K562 (cell line): ENCODE data around the gene KRTAP4-11. TPM values are rescaled to one million over a fixed set of nuclear protein-coding genes. Genes with fewer than 3 reads are reported as not detected.

Experiments
- ATAC-seq: fragments of 200-7000 bp; cut with Tn5 transposase; 3 replicates; pipeline ENCODE4 v1.9.1; 2020; ENCODE audit warnings: moderate library complexity
- BruUV-seq: library from RNA; stranded (reverse); fragments of 400-500 nt; replicated peaks from 2 replicates; lab custom pipeline; 2021; lab: Mats Ljungman, UMichigan
- CTCF ChIA-PET: fragments of 300-600 bp; formaldehyde crosslinking; extraction: SDS; loops from one replicate; lab custom pipeline; 2021; ENCODE audit warnings: low intra/inter-chr PET ratio; lab: Yijun Ruan, JAX
- POLR2A ChIA-PET: fragments of 300-600, 350-650 bp; sonication (Branson Sonifier 250); formaldehyde crosslinking; extraction: SDS; loops from one replicate; lab custom pipeline; 2021; ENCODE audit warnings: antibody characterized with exemption, inconsistent platforms; lab: Yijun Ruan, JAX
- DNase-seq, 4 experiments: peaks; one replicate each; pipeline versions ENCODE4 v3.0.0 to v3.0.0-alpha.2; 2011 to 2018; ENCODE audit warnings: low spot score in 3 of 4, mixed read lengths in 3 of 4; ENCODE audit errors: extremely low read depth in 1 of 4
- FAIRE-seq: peaks from 2 replicates; lab custom pipeline; 2011; peaks lifted over from hg19 to GRCh38; lab: Jason Lieb, UNC
- H2AFZ ChIP-seq: 2 replicates; pipeline ENCODE4 v1.6.0; 2011; ENCODE audit warnings: low read depth, low read length, control low read depth, inconsistent platforms
- H3K27ac ChIP-seq: fragments of 200-600 bp; 3 replicates; pipeline ENCODE4 v1.8.0; 2011; ENCODE audit warnings: low read depth, mild to moderate bottlenecking, control low read depth, inconsistent platforms, low read length, moderate library complexity, mixed read lengths; ENCODE audit errors: extremely low read depth
- H3K27me3 ChIP-seq, 2 experiments: fragments of 300-600 bp in 1 of 2; 2 replicates in 1 of 2; 3 replicates in 1 of 2; pipeline versions ENCODE4 v1.6.0 to v1.8.0; 2011; ENCODE audit warnings: inconsistent platforms in 2 of 2, low read length in 2 of 2, mild to moderate bottlenecking in 1 of 2, mixed read lengths in 1 of 2, moderate library complexity in 1 of 2; ENCODE audit not compliant: control insufficient read depth in 2 of 2, insufficient read depth in 2 of 2
- H3K36me3 ChIP-seq: fragments of 300-600 bp; 3 replicates; pipeline ENCODE4 v1.8.0; 2011; ENCODE audit warnings: mild to moderate bottlenecking, low read length, inconsistent platforms; ENCODE audit not compliant: control insufficient read depth, insufficient read depth
- H3K4me1 ChIP-seq, 2 experiments: fragments of 200-600 bp in 1 of 2; replicated peaks in 1 of 2; 2 replicates in 1 of 2; 3 replicates in 1 of 2; pipeline versions ENCODE4 v1.5.1 to v1.8.0; 2011; ENCODE audit warnings: inconsistent platforms in 2 of 2, low read length in 2 of 2, mild to moderate bottlenecking in 1 of 2, mixed read lengths in 1 of 2, moderate library complexity in 1 of 2; ENCODE audit not compliant: control insufficient read depth in 2 of 2, insufficient read depth in 2 of 2
- H3K4me2 ChIP-seq: 2 replicates; pipeline ENCODE4 v1.6.1; 2011; ENCODE audit warnings: low read length, control low read depth, inconsistent platforms, mixed read lengths; ENCODE audit not compliant: insufficient read depth
- H3K4me3 ChIP-seq: fragments of 200-600 bp; sonication (generic), shearing (Covaris generic); 2 replicates; pipeline ENCODE4 v1.5.1; 2016; ENCODE audit warnings: control low read depth, inconsistent platforms
- H3K79me2 ChIP-seq: fragments of 200-600 bp; 3 replicates; pipeline ENCODE4 v1.8.0; 2011; ENCODE audit warnings: low read length, inconsistent platforms; ENCODE audit not compliant: control insufficient read depth, insufficient read depth
- H3K9ac ChIP-seq, 2 experiments: 2 replicates each; pipeline versions ENCODE4 v1.6.0 to v1.6.1; 2011; ENCODE audit warnings: low read depth in 2 of 2, low read length in 2 of 2, control low read depth in 1 of 2, inconsistent platforms in 1 of 2, mild to moderate bottlenecking in 1 of 2, mixed read lengths in 1 of 2; ENCODE audit not compliant: insufficient read depth in 1 of 2
- H3K9me1 ChIP-seq: one replicate; pipeline ENCODE4 v1.6.0; 2011; ENCODE audit warnings: inconsistent platforms, mild to moderate bottlenecking, low read length, moderate library complexity; ENCODE audit not compliant: control insufficient read depth, insufficient read depth
- H3K9me3 ChIP-seq: replicated peaks from 2 replicates; pipeline ENCODE4 v1.5.1; 2011; ENCODE audit warnings: low read depth, low read length, inconsistent platforms; ENCODE audit not compliant: control insufficient read depth, insufficient read depth
- H4K20me1 ChIP-seq: replicated peaks from 2 replicates; pipeline ENCODE4 v1.6.1; 2011; ENCODE audit warnings: low read length, inconsistent platforms, mixed read lengths; ENCODE audit not compliant: control insufficient read depth, insufficient read depth
- CREB3L1 ChIP-seq: fragments of 450-650 bp; IDR thresholded peaks from 2 replicates; pipeline ENCODE4 v1.6.1; 2014; ENCODE audit warnings: low read depth, mild to moderate bottlenecking, moderate library complexity, borderline replicate concordance
- E4F1 ChIP-seq: fragments of 250-450 bp; sonication (Bioruptor Pico); IDR thresholded peaks from 2 replicates; pipeline ENCODE4 v1.5.0; 2021; ENCODE audit warnings: mild to moderate bottlenecking, borderline replicate concordance
- FOSL1 ChIP-seq: fragments of 200-800 bp; sonication (Bioruptor generic); conservative IDR thresholded peaks from 2 replicates; pipeline ENCODE4 v1.6.1; 2016; ENCODE audit warnings: missing genetic modification characterization, missing compliant biosample characterization
- HDGF ChIP-seq: fragments of 450-650 bp; IDR thresholded peaks from 2 replicates; pipeline ENCODE4 v1.6.1; 2016
- KAT7 ChIP-seq: sonication (generic); formaldehyde crosslinking; IDR thresholded peaks from 2 replicates; pipeline ENCODE4 v1.8.0; 2022; ENCODE audit warnings: missing genetic modification reagents, mild to moderate bottlenecking, borderline replicate concordance
- KLF16 ChIP-seq: IDR thresholded peaks from 2 replicates; pipeline ENCODE4 v1.6.1; 2016; ENCODE audit warnings: antibody characterized with exemption
- MAZ ChIP-seq, 2 experiments: fragments of 450-650 bp in 1 of 2; sonication (generic) in 1 of 2; formaldehyde crosslinking; IDR thresholded peaks in 1 of 2; conservative IDR thresholded peaks in 1 of 2; 2 replicates each; pipeline versions ENCODE4 v1.4.0 to v1.5.0; 2020; ENCODE audit warnings: mild to moderate bottlenecking in 1 of 2, missing genetic modification reagents in 1 of 2
- NONO ChIP-seq, 2 experiments: fragments of 200-400 bp in 1 of 2; fragments of 450-650 bp in 1 of 2; formaldehyde crosslinking in 1 of 2; IDR thresholded peaks; 2 replicates each; pipeline ENCODE4 v1.6.1; 2017; ENCODE audit warnings: low read depth in 2 of 2, mild to moderate bottlenecking in 2 of 2, moderate library complexity in 2 of 2, low read length in 1 of 2
- RAD51 ChIP-seq: fragments of 450-650 bp; IDR thresholded peaks from 2 replicates; pipeline ENCODE4 v1.7.1; 2016; ENCODE audit warnings: low read depth, mild to moderate bottlenecking, borderline replicate concordance
- TRIM28 ChIP-seq: fragments of 450-650 bp; IDR thresholded peaks from 2 replicates; pipeline ENCODE4 v1.6.1; 2017
- TSC22D4 ChIP-seq: fragments of 450-650 bp; IDR thresholded peaks from 2 replicates; pipeline ENCODE4 v1.6.1; 2016; ENCODE audit warnings: missing genetic modification characterization, missing biosample characterization, control low read depth
- ZKSCAN3 ChIP-seq: fragments of 250-450 bp; sonication (Bioruptor Pico); IDR thresholded peaks from 2 replicates; pipeline ENCODE4 v1.4.0; 2020
- ZNF584 ChIP-seq: fragments of 200-800 bp; sonication (Bioruptor generic); IDR thresholded peaks from 2 replicates; pipeline ENCODE4 v1.6.1; 2016; ENCODE audit warnings: low read depth, mild to moderate bottlenecking, missing genetic modification characterization, missing compliant biosample characterization
- WGBS: fragments of 100-300 bp; shearing (Covaris generic); methylation state at CpG from one replicate; pipeline ENCODE4 v1.1.6; 2016; ENCODE audit warnings: low coverage, mixed read lengths; ENCODE audit not compliant: insufficient coverage; ENCODE audit errors: missing lambda C conversion rate; 5-methylcytosine and 5-hydroxymethylcytosine counted together
- in situ Hi-C: fragments of 300-500 bp; cut with MboI; formaldehyde crosslinking; loops from 4 replicates; pipeline ENCODE4 v1.15.0; 2018; ENCODE audit warnings: inconsistent platforms, mixed read lengths
- intact Hi-C: fragments of 100-400 bp; cut with micrococcal nuclease; formaldehyde crosslinking; loops from 2 replicates; pipeline ENCODE4 v1.14.2; 2022
- polyA plus RNA-seq, 8 experiments: library from polyadenylated mRNA; depleted of rRNA in 4 of 8; stranded (reverse) in 5 of 8; unstranded in 3 of 8; fragments of >200 nt; fragmentation: Nextera tagmentation in 2 of 8; fragmentation: Illumina TruSeq in 1 of 8; extraction: Ambion mirVana in 2 of 8; extraction: Trizol in 1 of 8; gene quantifications; 2 replicates each; pipeline versions ENCODE4 v1.2.1 to v1.2.3, GENCODE V29; 2011 to 2014; ENCODE audit warnings: inconsistent platforms in 1 of 8, missing spikeins in 1 of 8
- total RNA-seq, 7 experiments: library from RNA; depleted of rRNA in 6 of 7; stranded (reverse); fragments of >200 nt in 6 of 7; fragmentation: Illumina TruSeq in 2 of 7; extraction: Trizol in 2 of 7; gene quantifications; 2 replicates each; pipeline versions ENCODE4 v1.2.1 to v1.2.3, GENCODE V29; 2011 to 2021; ENCODE audit warnings: low replicate concordance in 1 of 7

KRTAP4-11 gene
- total and polyA plus RNA-seq, 9 of the 15 experiments (the other 6 are each of a cell fraction or from before 2014, with no cell fraction given) = not detected

GRCh38 chr17:41127371-41127770, 9.2 kb upstream of the KRTAP4-11 start:
- FAIRE-seq (no peak), ATAC-seq (no peak), DNase-seq (no peak)
- BruUV-seq = no TSS peak
- Histone ChIP-seq H3K36me3 (no peaks in the 10 kb centered on the region), H3K27ac (no peak overlapping the region), H3K27me3 (no peaks in the 10 kb centered on the region), H3K4me3 (no peak overlapping the region), H3K9me1 (no peaks in the 10 kb centered on the region), H4K20me1 (no peaks in the 10 kb centered on the region), H3K4me1 (no peaks in the 10 kb centered on the region), H3K9me3 (no peaks in the 10 kb centered on the region), H3K9ac (no peak overlapping the region), H2AFZ (no peak overlapping the region), H3K79me2 (no peaks in the 10 kb centered on the region), H3K4me2 (no peak overlapping the region)
- WGBS = 0% methylated on average over 1 of the region's 1 CpG
- ChIA-PET POLR2A (interaction anchor here (0.6 kb wide), 2 partner anchors 11 to 207 kb away, joined by 3 read pairs; no protein-coding TSS in a partner anchor), CTCF (no interaction called here)
- no peak for TF ChIP-seq NONO (IDR thresholded peaks at IDR 0.05; ENCODE audit: low read depth in 2 of 2, low read length in 1 of 2)
- no peak for TF ChIP-seq ZKSCAN3
- no peak for TF ChIP-seq FOSL1 (tag)
- TF ChIP-seq KAT7 (CRISPR knock-in tag) = no peak
- no peak for TF ChIP-seq TRIM28
- TF ChIP-seq MAZ (CRISPR knock-in tag; conservative IDR thresholded peaks at IDR 0.05 in 1 of 2, IDR thresholded peaks at IDR 0.05 in 1 of 2) = no peak
- TF ChIP-seq CREB3L1 = no peak
- TF ChIP-seq E4F1 = no peak
- no peak for TF ChIP-seq TSC22D4 (tag)
- no peak for TF ChIP-seq HDGF
- no peak for TF ChIP-seq KLF16
- TF ChIP-seq RAD51 = no peak
- TF ChIP-seq ZNF584 (CRISPR knock-in tag) = no peak
- intact Hi-C loops (no loop called here), in situ Hi-C loops (no loop called here)
